Measurements from ENCODE around the gene HPSE2.
"Not testable (repeated sequence)": the region's sequence is repeated elsewhere in the genome, so short reads cannot be mapped to it uniquely, and the experiment has no call there.

HPSE2 gene

GRCh38 chr10:99235658-99236626, at the start of gene HPSE2:
Gene HPSE2, minus strand, starts transcription at chr10:99235852.
- no peak for DNase-seq

GRCh38 chr10:99280472-99280871, 44.8 kb upstream of the HPSE2 start:
- no peak for DNase-seq

GRCh38 chr10:99279626-99280111, 44.0 kb upstream of the HPSE2 start:
- no peak for DNase-seq

- DNase-seq = no peak
These were observed 41.3 kb upstream of the HPSE2 start for GRCh38 chr10:99276848-99277486.

GRCh38 chr10:99266383-99266782, 30.7 kb upstream of the HPSE2 start:
- DNase-seq = no peak

GRCh38 chr10:99248824-99249223, 13.2 kb upstream of the HPSE2 start:
- DNase-seq = no peak

- DNase-seq = not testable (repeated sequence)
These were observed 12.2 kb upstream of the HPSE2 start for GRCh38 chr10:99247893-99248292.

GRCh38 chr10:99236627-99237309, 1.1 kb upstream of the HPSE2 start:
- DNase-seq = no peak

GRCh38 chr10:99234791-99235657, 628 bp downstream of the HPSE2 start:
- DNase-seq = no peak

GRCh38 chr10:99234041-99234790, 1.4 kb downstream of the HPSE2 start:
- DNase-seq = no peak

- DNase-seq = no peak
These were observed 2.0 kb downstream of the HPSE2 start for GRCh38 chr10:99233689-99234037.

- DNase-seq = no peak
These were observed 2.5 kb downstream of the HPSE2 start for GRCh38 chr10:99233000-99233688.

GRCh38 chr10:99232360-99232999, 3.2 kb downstream of the HPSE2 start:
- DNase-seq = no peak

GRCh38 chr10:99224766-99225165, 10.9 kb downstream of the HPSE2 start:
- no peak for DNase-seq

- DNase-seq = no peak
These were observed 28.3 kb downstream of the HPSE2 start for GRCh38 chr10:99207340-99207739.

GRCh38 chr10:99203310-99203709, 32.3 kb downstream of the HPSE2 start:
- DNase-seq = no peak

- DNase-seq = no peak
These were observed 62.7 kb downstream of the HPSE2 start for GRCh38 chr10:99172950-99173349.

- no peak for DNase-seq
These were observed 63.4 kb downstream of the HPSE2 start for GRCh38 chr10:99172128-99172738.

GRCh38 chr10:99170116-99170675, 65.5 kb downstream of the HPSE2 start:
- DNase-seq = no peak

GRCh38 chr10:99161165-99161564, 74.5 kb downstream of the HPSE2 start:
- no peak for DNase-seq
